Spleen (tissue), 11 donors: Measurements from ENCODE around the gene GFPT2. TPM values are rescaled to one million over a fixed set of nuclear protein-coding genes. Genes with fewer than 3 reads are reported as not detected.

Experiments
- DNase-seq: peaks from one replicate; pipeline ENCODE4 v3.0.0-alpha.2; 2020
- H3K27ac ChIP-seq, 8 donors: fragments of 200-600 bp; sonication (generic) in 7 of 8; 1 replicate in 4 of 8; 2 replicates in 4 of 8; pipeline versions ENCODE4 v1.5.0 to v1.8.0; 2016 to 2021; ENCODE audit warnings: inconsistent platforms in 4 of 8, mild to moderate bottlenecking in 4 of 8, moderate library complexity in 1 of 8
- H3K27me3 ChIP-seq, 7 donors: fragments of 200-600 bp; sonication (generic) in 6 of 7; replicated peaks in 1 of 7; 1 replicate in 4 of 7; 2 replicates in 3 of 7; pipeline versions ENCODE4 v1.5.0 to v1.8.0; 2016 to 2021; ENCODE audit warnings: inconsistent platforms in 3 of 7, mild to moderate bottlenecking in 1 of 7
- H3K36me3 ChIP-seq, 6 donors: fragments of 200-600 bp; sonication (generic) in 5 of 6; 1 replicate in 4 of 6; 2 replicates in 2 of 6; pipeline versions ENCODE4 v1.5.0 to v1.8.0; 2016 to 2021; ENCODE audit warnings: inconsistent platforms in 2 of 6
- H3K4me1 ChIP-seq, 6 donors: fragments of 200-600 bp; sonication (generic) in 5 of 6; 1 replicate in 3 of 6; 2 replicates in 3 of 6; pipeline versions ENCODE4 v1.5.0 to v1.8.0; 2016 to 2021; ENCODE audit warnings: inconsistent platforms in 3 of 6
- H3K4me3 ChIP-seq, 8 donors: fragments of 200-600 bp; sonication (generic) in 7 of 8; 1 replicate in 4 of 8; 2 replicates in 4 of 8; pipeline versions ENCODE4 v1.5.0 to v1.8.0; 2016 to 2021; ENCODE audit warnings: inconsistent platforms in 4 of 8, mild to moderate bottlenecking in 4 of 8, moderate library complexity in 2 of 8
- H3K9me3 ChIP-seq, 8 donors: fragments of 200-600 bp; sonication (generic) in 7 of 8; 1 replicate in 4 of 8; 2 replicates in 4 of 8; pipeline versions ENCODE4 v1.5.0 to v1.8.0; 2016 to 2021; ENCODE audit warnings: inconsistent platforms in 4 of 8
- POLR2A ChIP-seq, 3 donors: fragments of 450-650 bp; IDR thresholded peaks; one replicate each; pipeline ENCODE4 v1.5.1; 2017; ENCODE audit warnings: antibody characterized with exemption in 3 of 3, mild to moderate bottlenecking in 1 of 3
- POLR2AphosphoS5 ChIP-seq, 3 donors: sonication (generic); formaldehyde crosslinking; IDR thresholded peaks; one replicate each; pipeline ENCODE4 v1.5.1; 2017; ENCODE audit warnings: antibody characterized with exemption in 3 of 3
- WGBS, 5 donors: extraction: QIAGEN DNeasy Blood & Tissue Kit in 3 of 5; methylation state at CpG; one replicate each; pipeline versions ENCODE4 v1.1.5 to v1.1.7; 2013 to 2018; 5-methylcytosine and 5-hydroxymethylcytosine counted together
- intact Hi-C: fragments of 100-400 bp; cut with DNase I; formaldehyde crosslinking; loops from one replicate; pipeline ENCODE4 v1.15.0; 2023; ENCODE audit warnings: low total_unique reads
- polyA plus RNA-seq, 3 donors: library from polyadenylated mRNA; stranded (reverse); fragments of 200-250 nt; gene quantifications; one replicate each; pipeline ENCODE4 v1.2.1, GENCODE V29; 2013
- total RNA-seq, 7 donors: library from RNA; depleted of rRNA in 3 of 7; stranded (reverse); fragments of >200 nt in 3 of 7; fragmentation: NEBNext Ultra II Directional in 4 of 7; extraction: Animal tissue kit (Norgen Biotek cat#: 25700) in 4 of 7; gene quantifications; one replicate each; pipeline versions ENCODE4 v1.1.0 to v1.2.1, GENCODE V29; 2016 to 2021
- TF ChIP-seq, protein P1 (sequence below), 11 experiments: fragments of 200-600 bp in 7 of 11; fragments of 450-650 bp in 4 of 11; sonication (generic) in 4 of 11; IDR thresholded peaks in 8 of 11; conservative IDR thresholded peaks in 3 of 11; 1 replicate in 7 of 11; 2 replicates in 4 of 11; pipeline versions ENCODE4 v1.4.0 to v1.8.0; 2016 to 2021; ENCODE audit warnings: antibody characterized with exemption in 11 of 11, inconsistent platforms in 4 of 11, mild to moderate bottlenecking in 1 of 11
- donor health status: healthy with polysubstance abuse.
- donor health status: DM: no; HTN: no; CAD: no; lungs with moderate emphysema.
- donor health status: DM: no; HTN: no; CAD: no.
- donor health status: Bipolar disorder and iron deficiency.
- donor health status: healthy.
- donor health status: DM: no; HTN: no; CAD: no.
- donor health status: DM: yes; HTN: yes; CAD: no.

The GFPT2 gene
- total and polyA plus RNA-seq, 10 donors: 1.2 to 4.7 (median 1.9) TPM

GRCh38 chr5:180364306-180364856 lies 11.2 kb upstream of the GFPT2 start:
- no peaks in the 10 kb centered on the region for H3K36me3 ChIP-seq
- H3K4me3 ChIP-seq: no peak overlapping the region
- TF ChIP-seq, protein P1, sequence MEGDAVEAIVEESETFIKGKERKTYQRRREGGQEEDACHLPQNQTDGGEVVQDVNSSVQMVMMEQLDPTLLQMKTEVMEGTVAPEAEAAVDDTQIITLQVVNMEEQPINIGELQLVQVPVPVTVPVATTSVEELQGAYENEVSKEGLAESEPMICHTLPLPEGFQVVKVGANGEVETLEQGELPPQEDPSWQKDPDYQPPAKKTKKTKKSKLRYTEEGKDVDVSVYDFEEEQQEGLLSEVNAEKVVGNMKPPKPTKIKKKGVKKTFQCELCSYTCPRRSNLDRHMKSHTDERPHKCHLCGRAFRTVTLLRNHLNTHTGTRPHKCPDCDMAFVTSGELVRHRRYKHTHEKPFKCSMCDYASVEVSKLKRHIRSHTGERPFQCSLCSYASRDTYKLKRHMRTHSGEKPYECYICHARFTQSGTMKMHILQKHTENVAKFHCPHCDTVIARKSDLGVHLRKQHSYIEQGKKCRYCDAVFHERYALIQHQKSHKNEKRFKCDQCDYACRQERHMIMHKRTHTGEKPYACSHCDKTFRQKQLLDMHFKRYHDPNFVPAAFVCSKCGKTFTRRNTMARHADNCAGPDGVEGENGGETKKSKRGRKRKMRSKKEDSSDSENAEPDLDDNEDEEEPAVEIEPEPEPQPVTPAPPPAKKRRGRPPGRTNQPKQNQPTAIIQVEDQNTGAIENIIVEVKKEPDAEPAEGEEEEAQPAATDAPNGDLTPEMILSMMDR (IDR thresholded peaks at IDR 0.05 in 8 of 11, conservative IDR thresholded peaks at IDR 0.05 in 3 of 11): no peak
- TF ChIP-seq POLR2AphosphoS5 (IDR thresholded peaks at IDR 0.05) (no peak), POLR2A (IDR thresholded peaks at IDR 0.05) (no peak)
- H3K27me3 ChIP-seq: no peaks in the 10 kb centered on the region
- H3K27ac ChIP-seq: no peak overlapping the region
- 78 to 88% (median 87%) methylated on average over 10 of the region's 10 CpGs for WGBS, 5 donors
- intact Hi-C loops: no loop called here
- DNase-seq: no peak
- no peaks in the 10 kb centered on the region for H3K4me1 ChIP-seq
- H3K9me3 ChIP-seq: no peaks in the 10 kb centered on the region

DNA sequence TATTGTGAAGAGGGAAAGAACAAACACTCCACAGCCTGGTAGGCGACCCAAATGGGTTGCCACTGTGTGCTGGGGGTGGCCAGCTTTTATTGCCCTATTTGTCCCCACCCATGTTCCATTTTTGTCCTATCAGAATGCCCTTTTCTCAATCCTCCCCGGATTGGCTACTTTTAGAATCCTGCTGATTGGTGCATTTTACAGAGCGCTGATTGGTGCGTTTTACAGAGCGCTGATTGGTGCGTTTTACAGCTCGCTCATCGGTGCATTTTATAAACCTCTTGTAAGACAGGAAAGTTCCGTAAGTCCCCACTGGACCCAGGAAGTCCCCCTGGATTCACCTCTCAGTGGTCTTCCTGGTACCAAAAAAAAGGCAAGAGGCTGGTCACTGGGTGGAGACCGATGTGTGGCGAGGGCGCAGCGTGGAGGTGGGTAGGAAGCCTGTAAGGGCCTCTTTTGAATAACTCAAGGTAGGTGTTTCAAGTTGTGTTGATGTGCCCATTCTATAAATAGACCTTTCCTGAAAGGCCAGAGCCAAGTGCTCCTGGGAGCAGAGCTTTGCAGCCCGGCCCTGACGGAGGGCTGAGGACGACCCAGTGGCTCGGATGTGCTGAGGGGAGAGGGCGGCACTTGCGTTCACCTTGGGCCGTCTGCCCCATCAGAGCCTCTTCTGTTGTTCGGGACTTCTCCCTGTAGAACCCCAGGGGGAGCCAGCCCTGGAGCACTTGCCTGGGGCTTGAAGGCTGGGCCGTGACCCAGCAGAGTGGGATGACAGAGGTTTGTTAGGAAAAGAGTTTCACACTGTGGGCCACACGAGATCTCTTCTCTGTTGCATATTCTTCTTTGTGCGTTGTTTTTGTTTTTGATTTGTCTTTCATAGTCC lies 7.2 kb upstream of the GFPT2 start:
- H3K27me3 ChIP-seq: peaks cover 0 to 19% (median 2%) of the 10 kb centered on the region in 7 donors
- no peaks in the 10 kb centered on the region for H3K4me1 ChIP-seq
- intact Hi-C loops: no loop called here
- DNase-seq: no peak
- H3K4me3 ChIP-seq: no peak overlapping the region
- no peak overlapping the region for H3K27ac ChIP-seq
- WGBS, 5 donors: 88 to 95% (median 93%) methylated on average over 24 of the region's 24 CpGs
- peaks cover 0 to 8% (median 0%) of the 10 kb centered on the region in 8 donors for H3K9me3 ChIP-seq
- TF ChIP-seq, protein P1 (IDR thresholded peaks at IDR 0.05 in 8 of 11, conservative IDR thresholded peaks at IDR 0.05 in 3 of 11): no peak
- TF ChIP-seq POLR2A (IDR thresholded peaks at IDR 0.05) (no peak), POLR2AphosphoS5 (IDR thresholded peaks at IDR 0.05) (no peak)
- H3K36me3 ChIP-seq: no peaks in the 10 kb centered on the region

GRCh38 chr5:180358694-180359093 lies 5.6 kb upstream of the GFPT2 start:
- TF ChIP-seq POLR2A (IDR thresholded peaks at IDR 0.05) (no peak), POLR2AphosphoS5 (IDR thresholded peaks at IDR 0.05) (no peak)
- TF ChIP-seq, protein P1 (IDR thresholded peaks at IDR 0.05 in 8 of 11, conservative IDR thresholded peaks at IDR 0.05 in 3 of 11): no peak
- intact Hi-C loops: no loop called here
- peaks cover 0 to 35% (median 17%) of the 10 kb centered on the region in 7 donors for H3K27me3 ChIP-seq
- peaks cover 0 to 8% (median 0%) of the 10 kb centered on the region in 8 donors for H3K9me3 ChIP-seq
- WGBS, 5 donors: 83 to 90% (median 88%) methylated on average over 3 to 6 of the region's 6 CpGs
- DNase-seq: no peak
- no peak overlapping the region for H3K27ac ChIP-seq
- H3K4me3 ChIP-seq: no peak overlapping the region
- no peaks in the 10 kb centered on the region for H3K36me3 ChIP-seq
- peaks cover 0 to 10% (median 7%) of the 10 kb centered on the region in 6 donors for H3K4me1 ChIP-seq

DNA sequence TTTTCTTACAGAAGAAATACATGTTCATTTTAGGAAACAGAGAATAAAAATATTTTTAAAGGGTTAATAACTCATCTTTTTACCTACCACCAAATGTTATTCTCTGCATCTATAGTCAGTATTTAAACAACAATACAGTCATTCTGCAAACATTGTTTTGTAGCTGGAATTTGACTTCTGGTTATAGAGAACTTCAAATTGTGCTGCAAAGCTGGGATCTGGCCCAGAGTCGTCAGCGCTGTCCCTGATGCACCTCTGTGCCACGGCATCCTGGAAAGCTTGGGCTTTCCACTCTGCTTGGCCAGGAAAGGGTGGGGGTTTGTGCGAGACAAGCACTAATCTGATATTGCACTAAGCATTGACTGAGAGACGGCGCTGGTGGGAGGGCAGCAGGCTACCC lies 5.0 kb upstream of the GFPT2 start:
- 83 to 96% (median 90%) methylated on average over 4 to 6 of the region's 6 CpGs for WGBS, 5 donors
- Histone ChIP-seq H3K27me3 (peaks cover 0 to 40% (median 22%) of the 10 kb centered on the region in 7 donors), H3K4me3 (no peak overlapping the region), H3K9me3 (peaks cover 0 to 8% (median 0%) of the 10 kb centered on the region in 8 donors), H3K27ac (no peak overlapping the region), H3K36me3 (no peaks in the 10 kb centered on the region), H3K4me1 (peaks cover 0 to 15% (median 12%) of the 10 kb centered on the region in 6 donors)
- no peak for DNase-seq
- no peak for TF ChIP-seq POLR2A (IDR thresholded peaks at IDR 0.05)
- TF ChIP-seq, protein P1 (IDR thresholded peaks at IDR 0.05 in 8 of 11, conservative IDR thresholded peaks at IDR 0.05 in 3 of 11): no peak
- TF ChIP-seq POLR2AphosphoS5 (IDR thresholded peaks at IDR 0.05): no peak
- intact Hi-C loops: no loop called here
